GM12878 (cell line): ENCODE results near the gene CYB5D1.

ENCODE experiments used
- CHD1 ChIP-seq: IDR thresholded peaks from 2 replicates; pipeline ENCODE4 v1.6.1; 2012; ENCODE audit warnings: low read depth, low read length, improper control_type of control experiment
- CTCF ChIP-seq, 3 experiments: IDR thresholded peaks in 2 of 3; conservative IDR thresholded peaks in 1 of 3; 2 replicates each; pipeline ENCODE4 v1.5.1; 2011; ENCODE audit warnings: low read depth in 3 of 3, low read length in 3 of 3, mild to moderate bottlenecking in 3 of 3, control low read depth in 2 of 3, moderate library complexity in 2 of 3, inconsistent platforms in 1 of 3, mixed read lengths in 1 of 3; ENCODE audit not compliant: control insufficient read depth in 2 of 3, insufficient read depth in 1 of 3; ENCODE audit errors: extremely low read depth in 1 of 3
- MXI1 ChIP-seq: fragments of 150-350 bp; IDR thresholded peaks from 2 replicates; pipeline ENCODE4 v1.6.1; 2011; ENCODE audit warnings: low read depth, mild to moderate bottlenecking, inconsistent platforms, low read length, improper control_type of control experiment
- POLR2A ChIP-seq: IDR thresholded peaks from 2 replicates; pipeline ENCODE4 v1.6.1; 2011; ENCODE audit warnings: low read depth, mild to moderate bottlenecking, low read length
- RELB ChIP-seq: fragments of 450-650 bp; IDR thresholded peaks from 2 replicates; pipeline ENCODE4 v1.6.1; 2017; ENCODE audit warnings: low read depth, mild to moderate bottlenecking, moderate library complexity
- SIN3A ChIP-seq: IDR thresholded peaks from 2 replicates; pipeline ENCODE4 v1.6.1; 2012; ENCODE audit warnings: low read depth, low read length, improper control_type of control experiment
- YY1 ChIP-seq: IDR thresholded peaks from 2 replicates; pipeline ENCODE4 v1.6.1; 2011; ENCODE audit warnings: low read depth, mild to moderate bottlenecking, low read length
- ZNF384 ChIP-seq: IDR thresholded peaks from 2 replicates; pipeline ENCODE4 v1.6.1; 2012; ENCODE audit warnings: low read depth, mild to moderate bottlenecking, low read length, improper control_type of control experiment, borderline replicate concordance
- TF ChIP-seq, protein P1 (sequence below): IDR thresholded peaks from 2 replicates; pipeline ENCODE4 v1.6.1; 2012; ENCODE audit warnings: low read length, inconsistent platforms

DNA sequence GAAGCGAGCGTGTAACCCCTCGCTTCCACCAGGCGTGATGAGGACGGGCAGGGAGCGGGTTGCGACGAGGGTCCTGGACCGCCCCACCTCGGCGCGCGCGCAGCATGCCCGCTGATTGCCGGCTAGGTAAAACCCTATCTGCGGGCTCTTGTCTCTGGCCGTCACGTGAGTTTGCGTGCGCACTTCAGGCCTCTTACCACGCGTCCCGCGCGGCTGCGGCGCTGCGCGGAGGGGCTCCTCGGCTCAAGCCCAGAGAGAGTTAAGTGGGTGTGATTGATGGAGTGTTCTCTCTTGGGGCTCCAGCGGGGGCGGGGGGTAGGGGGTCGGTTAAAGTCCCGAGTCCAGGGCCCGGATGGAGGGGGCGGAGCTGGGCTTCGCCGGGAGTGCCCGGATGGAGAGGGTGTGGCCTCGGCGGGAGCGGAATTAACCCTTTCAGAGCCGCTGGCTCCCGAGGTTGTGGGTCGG lies 15.9 kb upstream of the CYB5D1 start:
- TF ChIP-seq CHD1, result no peak
- no peak for TF ChIP-seq CTCF (IDR thresholded peaks at IDR 0.05 in 2 of 3, conservative IDR thresholded peaks at IDR 0.05 in 1 of 3; ENCODE audit: control insufficient read depth in 2 of 3, extremely low read depth in 1 of 3, insufficient read depth in 1 of 3, low read depth in 3 of 3, low read length in 3 of 3)
- no peak for TF ChIP-seq ZNF384
- TF ChIP-seq YY1, result no peak
- TF ChIP-seq POLR2A, result no peak
- no peak for TF ChIP-seq MXI1
- TF ChIP-seq, protein P1, sequence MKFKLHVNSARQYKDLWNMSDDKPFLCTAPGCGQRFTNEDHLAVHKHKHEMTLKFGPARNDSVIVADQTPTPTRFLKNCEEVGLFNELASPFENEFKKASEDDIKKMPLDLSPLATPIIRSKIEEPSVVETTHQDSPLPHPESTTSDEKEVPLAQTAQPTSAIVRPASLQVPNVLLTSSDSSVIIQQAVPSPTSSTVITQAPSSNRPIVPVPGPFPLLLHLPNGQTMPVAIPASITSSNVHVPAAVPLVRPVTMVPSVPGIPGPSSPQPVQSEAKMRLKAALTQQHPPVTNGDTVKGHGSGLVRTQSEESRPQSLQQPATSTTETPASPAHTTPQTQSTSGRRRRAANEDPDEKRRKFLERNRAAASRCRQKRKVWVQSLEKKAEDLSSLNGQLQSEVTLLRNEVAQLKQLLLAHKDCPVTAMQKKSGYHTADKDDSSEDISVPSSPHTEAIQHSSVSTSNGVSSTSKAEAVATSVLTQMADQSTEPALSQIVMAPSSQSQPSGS, result no peak
- no peak for TF ChIP-seq RELB
- TF ChIP-seq SIN3A, result peak; percentile 58; the same call in 1 of the 2 replicates
